Left cardiac atrium (tissue), 4 donors: ENCODE data around the gene PLCB1. TPM values are rescaled to one million over a fixed set of nuclear protein-coding genes. Genes with fewer than 3 reads are reported as not detected.

ENCODE experiments used
- ATAC-seq, 2 donors: fragments of 200-7000 bp; cut with Tn5 transposase; one replicate each; pipeline ENCODE4 v1.9.1; 2020; ENCODE audit warnings: mild to moderate bottlenecking in 2 of 2, moderate library complexity in 2 of 2
- DNase-seq: peaks from one replicate; pipeline ENCODE4 v3.0.0-alpha.2; 2020
- intact Hi-C, 2 donors: fragments of 100-400 bp; cut with DNase I; formaldehyde crosslinking; loops; one replicate each; pipeline versions ENCODE4 v1.14.1 to v1.15.1; 2022 to 2023
- total RNA-seq, 2 donors: library from RNA; stranded (reverse); fragmentation: NEBNext Ultra II Directional; extraction: Animal tissue kit (Norgen Biotek cat#: 25700); gene quantifications; one replicate each; pipeline ENCODE4 v1.2.1, GENCODE V29; 2021
- donor health status: DM: no; HTN: yes; CAD: no.
- donor health status: DM: no; HTN: yes; CAD: no; lungs with severe emphysema.
- donor health status: DM: yes; HTN: yes; CAD: no.
- donor health status: Dilated cardiomyopathy.

Gene PLCB1
- total RNA-seq, 2 donors from 2014 or later, result 25.9 to 27.1 TPM

DNA sequence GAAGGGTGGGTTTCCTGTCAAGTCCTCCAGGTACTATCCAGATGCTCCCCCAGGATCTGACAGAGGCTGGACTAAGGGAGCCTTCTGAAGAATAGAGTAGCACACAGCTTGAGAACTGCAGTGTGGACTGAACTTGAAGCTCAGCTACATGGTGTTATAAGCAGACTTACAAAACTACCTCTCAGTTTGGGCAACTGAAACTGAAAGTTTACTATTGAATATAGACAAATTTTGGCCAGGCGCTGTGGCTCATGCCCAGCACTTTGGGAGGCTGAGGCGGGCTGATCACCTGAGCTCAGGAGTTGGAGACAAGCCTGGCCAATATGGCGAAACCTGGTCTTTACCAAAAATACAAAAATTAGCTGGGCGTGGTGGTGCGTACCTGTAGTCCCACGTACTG, 348.5 kb downstream of the PLCB1 start:
- intact Hi-C loops, result no loop called here
- ATAC-seq, result no peak
- no peak for DNase-seq

- DNase-seq (no peak), ATAC-seq (no peak)
- intact Hi-C loops, result no loop called here
These were observed 355.6 kb downstream of the PLCB1 start for GRCh38 chr20:8487696-8488095.

- DNase-seq (peak; percentile 34), ATAC-seq (peak; percentile 63 to 89)
- intact Hi-C loops, result no loop called here
These were observed 357.2 kb downstream of the PLCB1 start for GRCh38 chr20:8489094-8489883.

DNA sequence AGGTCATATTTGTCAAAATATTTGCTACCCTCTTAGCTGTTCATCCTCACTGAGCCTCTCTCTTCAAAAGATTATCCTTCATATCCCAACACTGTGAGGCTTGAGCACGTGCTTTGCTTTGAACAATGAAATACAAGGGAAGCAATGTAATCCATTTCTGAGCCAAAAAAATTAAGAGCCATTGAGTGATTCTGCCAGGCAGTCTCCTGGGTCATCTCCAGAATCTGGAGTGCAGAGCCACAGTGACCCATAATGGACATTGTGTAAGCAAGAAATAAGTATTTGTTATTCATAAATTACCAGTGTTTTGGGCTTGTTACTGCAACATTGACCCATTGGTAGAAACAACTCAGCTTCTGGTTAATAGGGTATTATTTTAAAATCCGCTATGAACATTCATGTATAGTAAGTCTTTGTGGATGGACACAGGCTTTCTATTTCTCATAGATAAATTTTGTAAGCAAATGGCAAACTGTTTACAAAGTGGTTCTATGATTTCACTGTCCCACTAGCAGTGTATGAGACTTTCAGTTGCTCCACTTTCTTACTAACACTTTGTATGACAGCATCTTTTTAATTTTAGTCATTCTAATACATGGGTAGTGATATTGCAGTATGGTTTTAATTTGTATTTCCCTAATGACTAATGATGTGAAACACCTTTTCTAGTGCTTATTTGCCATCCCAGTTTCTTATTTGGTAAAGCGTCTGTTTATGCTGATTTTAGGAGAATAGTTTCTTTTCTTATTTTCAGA, 358.2 kb downstream of the PLCB1 start:
- ATAC-seq, result peak; percentile 41 to 42
- no peak for DNase-seq
- intact Hi-C loops, result no loop called here

DNA sequence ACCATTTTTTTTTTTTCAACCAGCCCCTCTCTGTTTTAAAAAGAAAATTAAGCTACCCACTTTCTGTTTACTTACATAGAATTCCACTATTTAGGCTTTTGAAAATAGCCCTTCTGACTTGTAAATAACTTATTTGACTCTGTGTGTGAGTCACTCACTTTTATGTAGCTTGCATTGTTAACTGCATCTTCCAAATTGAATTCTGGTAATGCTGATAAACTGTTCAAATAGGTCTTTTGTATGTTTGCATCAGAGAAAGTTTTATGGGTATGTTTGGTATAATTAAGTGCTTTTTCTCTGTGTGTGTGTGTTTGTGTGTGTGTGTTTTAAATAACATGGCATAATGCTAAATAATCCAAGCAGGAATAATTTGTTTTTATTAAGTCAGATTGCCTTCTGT, 360.1 kb downstream of the PLCB1 start:
- ATAC-seq, result no peak
- intact Hi-C loops, result no loop called here
- no peak for DNase-seq

DNA sequence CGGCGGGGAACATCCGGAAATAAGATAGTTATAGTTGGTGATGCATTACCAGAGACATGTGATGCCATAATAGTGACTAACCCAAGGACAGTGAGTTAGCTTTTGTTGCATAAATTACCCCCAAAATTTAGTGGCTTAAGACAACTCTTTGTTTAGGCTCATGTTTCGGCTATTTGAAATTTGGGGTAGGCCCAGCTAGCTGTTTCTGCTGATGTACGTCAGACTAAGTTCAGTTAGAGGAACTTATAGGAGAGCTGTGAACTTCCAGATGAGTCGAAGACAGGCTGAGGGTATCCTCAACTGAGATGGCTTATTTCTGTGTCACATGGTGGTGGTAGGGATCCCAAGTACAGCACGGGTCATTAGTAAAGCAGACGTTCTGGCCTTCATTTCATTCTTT, 366.5 kb downstream of the PLCB1 start:
- DNase-seq, result no peak
- no peak for ATAC-seq
- intact Hi-C loops, result no loop called here

DNA sequence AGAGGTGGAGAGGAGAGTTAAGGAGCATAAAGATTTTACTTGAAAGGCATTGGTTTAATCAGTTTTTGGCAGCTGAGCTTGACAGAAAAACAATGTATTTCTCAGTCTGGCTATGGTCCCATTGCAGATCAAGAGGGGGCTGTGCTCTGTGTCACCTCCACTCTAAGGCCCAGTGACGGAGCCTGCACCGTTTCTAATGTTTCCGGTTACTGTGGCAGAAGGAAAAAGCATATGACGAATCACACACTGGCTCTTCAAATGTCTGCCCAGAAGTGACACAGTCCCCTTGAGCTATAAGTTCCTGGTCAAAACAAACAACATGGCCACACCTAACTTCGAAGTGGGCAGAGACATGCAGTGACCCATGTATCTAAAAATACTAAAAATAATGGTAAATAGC, 372.0 kb downstream of the PLCB1 start:
- ATAC-seq, result no peak
- intact Hi-C loops, result no loop called here
- DNase-seq, result no peak

GRCh38 chr20:8505476-8506200, 373.6 kb downstream of the PLCB1 start:
- DNase-seq (no peak), ATAC-seq (no peak)
- intact Hi-C loops, result no loop called here

- intact Hi-C loops, result no loop called here
- DNase-seq (no peak), ATAC-seq (no peak)
These were observed 375.2 kb downstream of the PLCB1 start for GRCh38 chr20:8507231-8507630.

DNA sequence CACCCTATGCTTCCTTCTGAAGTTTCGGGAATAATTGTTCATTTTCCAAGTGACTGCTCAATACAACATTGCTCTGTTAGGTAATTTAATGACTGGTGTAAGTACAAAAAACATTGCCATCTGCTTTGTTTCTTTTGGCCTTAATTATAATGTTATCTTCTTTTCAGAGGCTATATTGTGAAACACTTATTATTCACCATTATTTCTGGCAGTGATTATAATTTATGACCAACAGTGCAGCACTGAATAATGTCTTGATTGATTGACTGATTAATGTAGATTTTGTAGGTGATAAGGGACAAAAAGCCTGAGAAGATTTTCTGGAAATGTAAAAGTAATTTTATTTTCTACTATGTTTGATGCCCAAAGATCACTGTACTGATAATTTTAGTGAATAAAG, 377.7 kb downstream of the PLCB1 start:
- peak in 1 of 2 donors; percentile 18 for ATAC-seq
- no peak for DNase-seq
- intact Hi-C loops, result no loop called here

DNA sequence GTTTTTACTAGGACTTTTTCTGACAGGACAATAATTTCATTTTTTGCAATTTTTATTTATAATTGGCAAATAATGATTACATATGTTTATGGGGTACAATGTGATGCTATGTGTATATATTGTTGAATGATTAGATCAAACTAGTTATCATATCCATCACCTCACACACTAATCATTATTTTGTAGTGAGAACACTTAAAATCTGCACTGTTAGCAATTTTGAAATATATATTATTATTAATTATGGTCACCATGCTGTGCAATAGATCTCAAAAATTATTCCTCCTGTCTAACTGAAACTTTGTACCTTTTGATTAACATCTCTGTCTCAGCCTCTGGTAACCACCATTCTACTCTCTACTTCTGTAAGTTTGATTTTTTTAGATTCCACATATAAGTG, 378.7 kb downstream of the PLCB1 start:
- DNase-seq, result no peak
- ATAC-seq, result no peak
- intact Hi-C loops, result no loop called here

DNA sequence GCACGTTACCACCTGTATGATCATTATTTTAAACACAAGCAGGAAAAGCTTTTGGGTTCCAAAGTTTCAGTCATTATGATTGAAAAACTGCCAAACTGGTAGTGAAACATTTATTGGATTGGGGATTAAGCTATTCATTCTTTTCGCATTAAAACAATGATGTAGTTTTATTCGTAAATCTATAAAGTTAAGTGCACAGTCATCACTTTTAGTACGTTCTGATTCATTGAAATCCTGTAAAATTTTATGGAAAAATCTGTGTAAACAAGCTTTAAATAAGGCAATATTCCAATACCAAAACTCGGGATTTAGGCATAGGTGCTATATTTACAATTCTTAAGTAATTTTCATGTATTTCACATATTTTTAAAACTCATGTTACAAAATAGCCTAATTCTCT, 379.9 kb downstream of the PLCB1 start:
- intact Hi-C loops, result no loop called here
- no peak for DNase-seq

GRCh38 chr20:8515810-8516435, 383.9 kb downstream of the PLCB1 start:
- intact Hi-C loops, result no loop called here
- no peak for DNase-seq
- ATAC-seq, result no peak

More for the DNA sequence above, 379.9 kb downstream of the PLCB1 start:
- ATAC-seq, result no peak

DNA sequence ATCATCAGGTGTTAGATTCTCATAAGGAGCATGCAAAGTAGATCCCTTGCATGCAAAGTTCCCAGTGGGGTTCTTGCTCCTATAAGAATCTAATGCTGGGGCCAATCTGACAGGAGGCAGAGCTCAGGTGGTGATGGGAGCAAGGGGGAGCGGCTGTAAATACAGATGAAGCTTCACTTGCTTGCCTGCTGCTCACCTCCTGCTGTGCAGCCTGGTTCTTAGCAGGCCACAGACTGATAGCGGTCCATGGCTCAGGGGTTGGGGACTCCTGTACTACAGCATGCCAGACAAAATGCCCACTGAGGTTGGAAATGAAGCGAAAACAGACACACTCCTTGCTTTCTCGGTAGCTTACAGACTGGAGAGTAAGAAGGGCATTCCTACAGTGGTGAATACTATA, 386.8 kb downstream of the PLCB1 start:
- intact Hi-C loops, result no loop called here
- DNase-seq (no peak), ATAC-seq (no peak)

GRCh38 chr20:8519887-8520286, 387.8 kb downstream of the PLCB1 start:
- DNase-seq (no peak), ATAC-seq (no peak)
- intact Hi-C loops, result loop anchor here in 1 of 2 donors (10.0 kb wide), 2 partner anchors 205 to 385 kb away; partner anchors contain the start of gene PLCB1

- intact Hi-C loops, result loop anchor here in 1 of 2 donors (10.0 kb wide), 2 partner anchors 203 to 387 kb away; partner anchors contain the start of gene PLCB1
- DNase-seq (no peak), ATAC-seq (no peak)
These were observed 390.1 kb downstream of the PLCB1 start for GRCh38 chr20:8522168-8522567.

DNA sequence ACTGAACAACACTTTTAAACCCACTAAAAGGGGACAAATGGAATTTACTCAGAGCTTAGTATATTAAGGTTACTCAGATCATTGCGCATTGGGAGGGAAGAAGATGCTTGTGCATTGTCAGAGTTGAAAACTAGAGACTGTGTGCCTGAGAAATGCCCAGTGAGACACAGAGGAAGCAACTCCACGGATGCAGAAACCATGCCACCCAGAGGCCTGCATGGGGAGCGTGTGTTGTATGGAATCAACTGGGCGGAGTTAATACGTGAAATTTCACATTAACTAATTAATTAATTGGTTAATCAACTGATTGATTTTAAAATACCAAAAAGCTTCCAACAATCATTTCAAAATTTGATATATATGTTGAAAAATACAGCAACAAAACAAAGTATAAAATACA, 391.6 kb downstream of the PLCB1 start:
- intact Hi-C loops, result loop anchor here in 1 of 2 donors (10.0 kb wide), 2 partner anchors 201 to 389 kb away; partner anchors contain the start of gene PLCB1
- ATAC-seq, result peak; percentile 56 to 84

DNA sequence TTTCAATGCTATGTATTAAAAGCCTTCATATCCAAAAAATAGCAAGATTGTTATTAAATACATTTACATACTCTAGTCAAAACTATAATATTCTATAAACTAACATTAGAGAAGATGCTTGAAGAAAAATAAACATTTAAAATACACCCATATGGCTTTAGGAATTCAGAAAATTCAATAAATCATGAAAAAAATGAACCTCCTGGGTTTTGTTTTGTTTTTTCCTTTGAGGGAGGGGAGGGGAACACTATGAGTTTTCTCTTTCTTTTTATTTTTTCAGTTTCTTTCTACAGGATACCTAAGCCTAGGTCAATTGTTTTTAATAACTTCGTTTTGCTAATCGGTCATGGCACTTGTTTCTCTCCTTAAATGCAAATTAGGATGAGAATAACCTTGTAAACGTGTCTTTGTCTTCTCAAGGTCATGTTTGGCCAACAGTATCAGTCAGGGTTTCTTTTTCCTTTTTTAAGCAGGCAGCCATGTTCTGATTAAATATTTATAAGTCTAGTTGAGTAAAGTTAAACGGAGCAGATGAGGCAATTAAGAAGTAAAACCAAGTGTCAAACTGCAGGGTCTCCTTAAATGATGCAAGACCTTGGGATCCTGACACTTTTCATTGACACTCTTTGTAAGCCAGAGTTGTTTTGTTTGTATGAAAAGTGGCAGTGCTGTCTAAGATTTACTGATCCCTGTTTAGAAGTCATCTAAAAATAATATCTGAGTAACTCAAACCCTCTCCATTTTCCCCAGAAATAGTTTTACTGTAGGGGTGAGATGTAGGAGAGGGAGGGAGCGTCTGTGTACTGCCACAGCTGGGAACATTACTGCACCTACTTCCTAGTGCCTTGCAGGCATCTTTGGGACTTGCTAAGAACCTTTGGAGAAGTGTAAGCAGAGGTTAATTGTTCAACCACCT, 392.3 kb downstream of the PLCB1 start:
- DNase-seq (no peak), ATAC-seq (no peak)
- intact Hi-C loops, result loop anchor here in 1 of 2 donors (10.0 kb wide), 2 partner anchors 200 to 390 kb away; partner anchors contain the start of gene PLCB1

More for the DNA sequence above, 391.6 kb downstream of the PLCB1 start:
- no peak for DNase-seq
